SH-SY5Y (cell line): ENCODE results near the gene RPUSD3.

Experiments used
- GATA2 ChIP-seq: IDR thresholded peaks from 2 replicates; pipeline ENCODE4 v1.6.1; 2011; ENCODE audit warnings: mild to moderate bottlenecking, low read depth, low read length
- GATA3 ChIP-seq: IDR thresholded peaks from 2 replicates; pipeline ENCODE4 v1.6.1; 2011; ENCODE audit warnings: low read depth, mild to moderate bottlenecking, low read length, moderate library complexity

- TF ChIP-seq GATA3: no peak
- no peak for TF ChIP-seq GATA2
These were observed 33.4 kb downstream of the RPUSD3 start for GRCh38 chr3:9810433-9810770.
